Subcutaneous adipose tissue (tissue), 4 donors: Measurements from ENCODE around the gene MFAP3. TPM values are rescaled to one million over a fixed set of nuclear protein-coding genes. Genes with fewer than 3 reads are reported as not detected.

ENCODE experiments used
- total RNA-seq, 4 donors: library from RNA; depleted of rRNA; stranded (reverse); fragments of >200 nt; gene quantifications; one replicate each; pipeline ENCODE4 v1.1.0, GENCODE V29; 2016
- TF ChIP-seq, protein P1 (sequence below): fragments of 450-650 bp; IDR thresholded peaks from one replicate; pipeline ENCODE4 v1.5.1; 2016; ENCODE audit warnings: low read depth, mild to moderate bottlenecking, control low read depth, antibody characterized with exemption, moderate library complexity

MFAP3 gene
- total RNA-seq, 4 donors from 2014 or later, result 50.4 to 68.2 (median 62.0) TPM

- TF ChIP-seq, protein P1, sequence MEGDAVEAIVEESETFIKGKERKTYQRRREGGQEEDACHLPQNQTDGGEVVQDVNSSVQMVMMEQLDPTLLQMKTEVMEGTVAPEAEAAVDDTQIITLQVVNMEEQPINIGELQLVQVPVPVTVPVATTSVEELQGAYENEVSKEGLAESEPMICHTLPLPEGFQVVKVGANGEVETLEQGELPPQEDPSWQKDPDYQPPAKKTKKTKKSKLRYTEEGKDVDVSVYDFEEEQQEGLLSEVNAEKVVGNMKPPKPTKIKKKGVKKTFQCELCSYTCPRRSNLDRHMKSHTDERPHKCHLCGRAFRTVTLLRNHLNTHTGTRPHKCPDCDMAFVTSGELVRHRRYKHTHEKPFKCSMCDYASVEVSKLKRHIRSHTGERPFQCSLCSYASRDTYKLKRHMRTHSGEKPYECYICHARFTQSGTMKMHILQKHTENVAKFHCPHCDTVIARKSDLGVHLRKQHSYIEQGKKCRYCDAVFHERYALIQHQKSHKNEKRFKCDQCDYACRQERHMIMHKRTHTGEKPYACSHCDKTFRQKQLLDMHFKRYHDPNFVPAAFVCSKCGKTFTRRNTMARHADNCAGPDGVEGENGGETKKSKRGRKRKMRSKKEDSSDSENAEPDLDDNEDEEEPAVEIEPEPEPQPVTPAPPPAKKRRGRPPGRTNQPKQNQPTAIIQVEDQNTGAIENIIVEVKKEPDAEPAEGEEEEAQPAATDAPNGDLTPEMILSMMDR, result no peak
These were observed 53.8 kb downstream of the MFAP3 start for GRCh38 chr5:154092356-154093141.

DNA sequence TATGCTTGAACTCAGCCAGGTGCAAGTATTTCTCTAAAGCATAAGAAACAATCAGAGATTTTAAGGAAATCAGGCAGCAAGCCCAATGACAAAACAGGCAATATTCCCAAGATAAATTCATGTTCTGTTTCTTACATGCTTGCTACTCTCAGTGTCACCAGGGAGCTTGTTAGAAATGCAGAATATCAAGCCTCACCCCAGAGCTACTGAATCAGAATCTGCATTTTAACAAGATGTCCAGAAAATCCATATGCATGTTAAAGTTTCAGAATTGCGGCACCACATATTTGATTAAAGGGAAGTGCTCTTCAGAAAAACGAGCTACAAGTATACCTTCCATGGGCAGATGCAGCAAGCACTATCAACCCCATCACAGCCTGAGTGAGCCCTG lies 54.4 kb downstream of the MFAP3 start:
- TF ChIP-seq, protein P1, result no peak

DNA sequence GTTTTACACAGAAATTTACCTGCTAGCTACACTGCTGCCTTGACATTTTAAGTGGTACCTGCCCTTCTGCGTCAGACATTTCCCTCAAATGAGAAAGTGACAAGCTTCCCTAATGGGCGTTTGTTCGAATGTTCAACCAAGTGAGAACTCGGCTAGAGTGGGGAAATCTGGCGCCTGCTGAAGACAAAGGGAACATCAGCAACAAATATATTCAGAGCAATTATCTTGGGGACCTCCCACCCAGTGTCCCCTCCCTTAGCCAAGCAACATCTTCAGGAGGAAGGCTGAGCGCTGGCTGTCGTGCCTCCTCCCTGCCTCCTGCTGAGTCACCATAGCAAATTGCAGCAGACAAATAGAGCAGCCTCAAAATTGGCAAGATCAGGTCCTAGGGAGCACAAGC lies 57.1 kb downstream of the MFAP3 start:
- TF ChIP-seq, protein P1, result no peak

DNA sequence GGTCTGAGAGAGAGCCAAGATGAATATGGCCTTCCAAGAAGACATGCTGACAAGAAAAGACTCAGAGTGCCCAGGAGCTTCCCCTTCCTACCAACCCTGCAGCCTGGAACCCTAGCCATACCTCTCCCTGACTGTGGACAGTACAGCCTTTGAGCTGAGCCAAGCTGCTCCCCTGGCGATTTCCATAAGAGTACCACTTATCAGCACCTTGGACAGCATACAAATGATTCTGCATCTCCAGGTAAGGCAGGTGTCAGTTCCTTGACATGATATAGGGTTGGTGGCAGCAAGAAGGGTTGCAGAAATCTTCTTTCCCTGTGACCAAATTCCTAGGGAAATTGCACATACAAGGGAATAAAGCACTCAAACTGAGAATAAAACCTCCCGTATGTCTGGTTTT lies 58.3 kb downstream of the MFAP3 start:
- TF ChIP-seq, protein P1, result no peak

DNA sequence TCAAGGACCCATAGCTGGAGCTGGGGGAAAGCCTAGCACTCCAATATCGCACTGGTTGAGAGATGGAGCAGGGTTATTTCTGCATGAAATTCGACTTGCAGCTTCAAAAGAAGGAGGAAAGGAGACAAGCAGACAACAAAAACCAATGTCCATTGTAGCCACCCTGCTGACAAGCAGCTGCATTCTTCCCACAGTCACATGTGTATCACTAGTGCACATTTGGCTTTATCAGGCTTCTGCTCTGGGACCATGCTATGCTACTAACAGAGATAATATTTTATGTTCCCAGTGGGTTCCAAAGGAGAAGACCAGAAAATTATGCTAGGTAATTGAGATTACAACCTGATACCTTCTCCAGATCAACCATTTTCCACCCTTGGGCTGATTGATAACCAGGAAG lies 59.7 kb downstream of the MFAP3 start:
- TF ChIP-seq, protein P1, result no peak

DNA sequence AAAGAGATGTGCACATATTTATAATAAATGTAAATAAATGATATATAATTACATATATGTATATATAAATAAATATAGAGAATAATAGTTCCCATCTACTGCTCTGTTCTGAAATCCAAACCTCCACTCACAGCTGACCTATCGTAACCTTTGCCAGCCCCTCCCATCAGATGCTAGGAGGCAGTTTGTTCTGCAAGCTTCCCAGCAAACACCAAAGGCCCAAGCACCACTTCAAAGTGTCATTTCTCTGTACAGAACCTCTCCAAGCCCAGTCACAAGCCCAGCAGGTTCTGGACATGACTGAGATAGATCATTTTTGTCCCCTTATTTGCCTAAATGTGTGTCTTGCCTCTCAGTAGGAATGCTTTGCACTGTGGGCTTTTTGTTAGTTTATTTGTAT lies 62.4 kb downstream of the MFAP3 start:
- TF ChIP-seq, protein P1, result no peak

DNA sequence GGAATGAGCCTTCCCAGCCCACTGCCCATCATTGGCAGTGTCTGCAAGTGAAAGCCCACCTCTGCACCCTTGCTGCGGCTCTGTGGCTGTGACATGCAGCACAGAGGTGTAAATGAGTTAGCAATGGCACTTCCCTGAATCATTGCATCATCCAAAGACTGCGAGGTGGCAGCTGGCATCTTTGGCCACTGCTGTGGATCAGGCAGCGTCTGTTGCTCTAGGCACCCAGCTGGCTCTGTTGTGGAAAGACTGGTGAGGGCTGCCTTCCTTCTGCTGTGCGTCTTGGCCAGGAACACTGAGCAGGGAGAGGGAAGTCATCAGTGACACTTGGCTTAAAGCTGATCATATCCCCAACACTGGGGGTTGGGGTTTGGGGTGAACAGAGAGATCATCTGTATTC lies 64.5 kb downstream of the MFAP3 start:
- TF ChIP-seq, protein P1, result no peak

Other genes with a start within 250 kb of the MFAP3 start
- gene FAM114A2, start 57 bp upstream of the MFAP3 start, total RNA-seq, result 10 to 100 TPM; 13.9 to 21.4 (median 17.7) TPM
- gene GALNT10, start 151.8 kb downstream of the MFAP3 start, total RNA-seq, result 10 to 100 TPM; 17.2 to 28.6 (median 21.1) TPM